Glutamatergic neuron (in vitro differentiated cells): ENCODE measurements around the gene CTDSPL. TPM values are rescaled to one million over a fixed set of nuclear protein-coding genes. Genes with fewer than 3 reads are reported as not detected.
"Not testable (repeated sequence)": the region's sequence is repeated elsewhere in the genome, so short reads cannot be mapped to it uniquely, and the experiment has no call there.

Experiments
- DNase-seq: peaks from one replicate; pipeline ENCODE4 v3.0.0; 2022
- H3K27ac Mint-ChIP-seq: one replicate; pipeline ENCODE4 v1.8.0; 2020; ENCODE audit warnings: mild to moderate bottlenecking, mixed read lengths, inconsistent platforms; ENCODE audit not compliant: unreplicated experiment
- H3K27me3 Mint-ChIP-seq: one replicate; pipeline ENCODE4 v1.8.0; 2020; ENCODE audit warnings: mild to moderate bottlenecking, moderate library complexity, mixed read lengths, inconsistent platforms; ENCODE audit not compliant: unreplicated experiment
- H3K36me3 Mint-ChIP-seq: one replicate; pipeline ENCODE4 v1.8.0; 2020; ENCODE audit warnings: mild to moderate bottlenecking, mixed read lengths, inconsistent platforms; ENCODE audit not compliant: unreplicated experiment
- H3K4me1 Mint-ChIP-seq: one replicate; pipeline ENCODE4 v1.8.0; 2020; ENCODE audit warnings: mild to moderate bottlenecking, low read depth, mixed read lengths, inconsistent platforms; ENCODE audit not compliant: unreplicated experiment
- H3K4me3 Mint-ChIP-seq: one replicate; pipeline ENCODE4 v1.8.0; 2020; ENCODE audit warnings: mild to moderate bottlenecking, mixed read lengths, inconsistent platforms; ENCODE audit not compliant: unreplicated experiment
- H3K9me3 Mint-ChIP-seq: one replicate; pipeline ENCODE4 v1.8.0; 2020; ENCODE audit warnings: mild to moderate bottlenecking, moderate library complexity, mixed read lengths, inconsistent platforms; ENCODE audit not compliant: unreplicated experiment
- long read RNA-seq: library from polyadenylated mRNA; unstranded; transcript quantifications from one replicate; pipeline ENCODE4 v2.0.0, GENCODE V29; 2020; ENCODE audit not compliant: unreplicated experiment
- total RNA-seq: library from RNA; stranded (reverse); fragmentation: NEBNext Ultra II Directional; extraction: Animal tissue kit (Norgen Biotek cat#: 25700); gene quantifications from one replicate; pipeline ENCODE4 v1.2.1, GENCODE V29; 2021; ENCODE audit not compliant: unreplicated experiment
- TF ChIP-seq, protein P1 (sequence below): fragments of 200-600 bp; sonication (generic); IDR thresholded peaks from one replicate; pipeline ENCODE4 v1.5.0; 2021; ENCODE audit not compliant: partially characterized antibody, unreplicated experiment

The CTDSPL gene, protein sequence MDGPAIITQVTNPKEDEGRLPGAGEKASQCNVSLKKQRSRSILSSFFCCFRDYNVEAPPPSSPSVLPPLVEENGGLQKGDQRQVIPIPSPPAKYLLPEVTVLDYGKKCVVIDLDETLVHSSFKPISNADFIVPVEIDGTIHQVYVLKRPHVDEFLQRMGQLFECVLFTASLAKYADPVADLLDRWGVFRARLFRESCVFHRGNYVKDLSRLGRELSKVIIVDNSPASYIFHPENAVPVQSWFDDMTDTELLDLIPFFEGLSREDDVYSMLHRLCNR
- 6.6 TPM for total RNA-seq
- long read RNA-seq, full-length matches to known transcripts, result 1 of 2 reads
- long read RNA-seq, partial matches to known transcripts, result 0 of 2 reads
- long read RNA-seq, other reads (novel, unspliced or antisense), result 1 of 2 reads

DNA sequence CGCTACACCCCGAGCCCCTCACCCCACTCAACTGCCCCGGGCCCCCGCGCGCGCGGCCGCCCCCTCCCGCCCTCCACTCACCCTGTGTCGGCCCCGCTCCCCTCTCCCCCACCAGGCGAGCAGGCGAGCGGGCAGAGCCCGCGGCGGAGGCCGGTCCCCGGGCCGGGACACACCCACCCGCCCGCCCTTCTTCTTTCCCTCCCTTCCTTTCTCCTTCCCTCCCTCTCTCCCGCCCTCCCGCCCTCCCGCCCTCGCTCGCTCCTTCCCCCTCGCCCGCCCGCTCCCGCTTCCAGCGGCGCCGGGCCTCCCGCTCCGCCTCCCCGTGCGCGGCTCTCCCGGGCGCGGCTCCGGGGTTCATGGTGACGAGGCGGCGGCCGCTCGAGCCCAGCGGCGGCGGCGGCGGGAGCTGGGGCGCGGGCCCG is at the start of gene CTDSPL:
TSS of gene CTDSPL (plus strand) at position 261 of the 422 bp plus-strand sequence. CDS start 320 bp downstream, outside the sequence.
- TF ChIP-seq, protein P1, sequence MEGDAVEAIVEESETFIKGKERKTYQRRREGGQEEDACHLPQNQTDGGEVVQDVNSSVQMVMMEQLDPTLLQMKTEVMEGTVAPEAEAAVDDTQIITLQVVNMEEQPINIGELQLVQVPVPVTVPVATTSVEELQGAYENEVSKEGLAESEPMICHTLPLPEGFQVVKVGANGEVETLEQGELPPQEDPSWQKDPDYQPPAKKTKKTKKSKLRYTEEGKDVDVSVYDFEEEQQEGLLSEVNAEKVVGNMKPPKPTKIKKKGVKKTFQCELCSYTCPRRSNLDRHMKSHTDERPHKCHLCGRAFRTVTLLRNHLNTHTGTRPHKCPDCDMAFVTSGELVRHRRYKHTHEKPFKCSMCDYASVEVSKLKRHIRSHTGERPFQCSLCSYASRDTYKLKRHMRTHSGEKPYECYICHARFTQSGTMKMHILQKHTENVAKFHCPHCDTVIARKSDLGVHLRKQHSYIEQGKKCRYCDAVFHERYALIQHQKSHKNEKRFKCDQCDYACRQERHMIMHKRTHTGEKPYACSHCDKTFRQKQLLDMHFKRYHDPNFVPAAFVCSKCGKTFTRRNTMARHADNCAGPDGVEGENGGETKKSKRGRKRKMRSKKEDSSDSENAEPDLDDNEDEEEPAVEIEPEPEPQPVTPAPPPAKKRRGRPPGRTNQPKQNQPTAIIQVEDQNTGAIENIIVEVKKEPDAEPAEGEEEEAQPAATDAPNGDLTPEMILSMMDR, result no peak
- DNase-seq, result peak; percentile 56
- H3K36me3 Mint-ChIP-seq, result no peaks in the 10 kb centered on the region
- no peaks in the 10 kb centered on the region for H3K4me1 Mint-ChIP-seq
- H3K27me3 Mint-ChIP-seq, result peaks cover 22% of the 10 kb centered on the region
- peaks cover 10% of the 10 kb centered on the region for H3K9me3 Mint-ChIP-seq
- peak within 1 kb of the TSS; percentile 33 for H3K27ac Mint-ChIP-seq
- H3K4me3 Mint-ChIP-seq, result peak within 1 kb of the TSS; percentile 87

DNA sequence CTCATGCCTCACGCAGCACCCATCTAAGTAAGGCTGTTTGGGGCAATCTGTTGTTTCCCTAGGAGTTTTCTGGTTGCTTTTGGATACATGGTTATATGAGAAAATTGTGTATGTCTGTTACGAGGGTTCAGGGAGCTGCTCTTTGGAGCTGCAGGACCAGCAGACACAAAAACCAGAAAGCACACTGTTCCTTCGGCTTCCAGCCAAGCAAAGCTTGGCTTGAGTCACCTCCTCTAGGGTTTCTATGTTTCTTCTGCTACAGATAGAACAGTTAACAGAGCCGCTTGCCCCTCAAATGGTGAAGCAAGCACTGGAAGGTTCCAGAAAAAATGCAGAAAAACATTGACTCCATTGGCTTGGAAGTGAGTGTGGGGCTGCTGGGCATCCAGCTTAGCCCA is 49.2 kb upstream of the CTDSPL start:
- H3K4me3 Mint-ChIP-seq, result no peak overlapping the region
- peaks cover 14% of the 10 kb centered on the region for H3K36me3 Mint-ChIP-seq
- no peak overlapping the region for H3K27ac Mint-ChIP-seq
- DNase-seq, result no peak
- H3K27me3 Mint-ChIP-seq, result no peaks in the 10 kb centered on the region
- TF ChIP-seq, protein P1, result no peak
- peaks cover 9% of the 10 kb centered on the region for H3K4me1 Mint-ChIP-seq
- peaks cover 3% of the 10 kb centered on the region for H3K9me3 Mint-ChIP-seq

DNA sequence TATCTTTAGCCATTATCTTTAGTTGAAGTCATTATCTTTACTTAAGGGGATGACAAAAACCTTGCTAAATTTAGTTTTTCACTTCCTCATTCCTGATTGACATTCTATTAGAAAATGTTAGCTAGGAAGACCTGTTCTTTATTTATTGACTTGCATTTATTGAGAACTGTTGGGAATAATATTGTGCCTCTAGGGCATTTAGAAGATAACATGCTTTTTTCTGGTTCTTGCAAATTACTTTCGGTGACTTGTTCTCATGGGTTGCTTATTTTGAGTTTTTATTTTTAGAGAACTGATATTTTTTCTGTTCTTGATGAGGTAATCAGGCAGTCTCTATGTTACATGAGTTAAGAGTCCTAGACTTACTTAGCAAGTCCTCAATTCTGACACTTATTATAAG is 48.3 kb upstream of the CTDSPL start:
- DNase-seq, result no peak
- Mint-ChIP-seq H3K27ac (no peak overlapping the region), H3K36me3 (peaks cover 17% of the 10 kb centered on the region), H3K4me3 (no peak overlapping the region), H3K27me3 (no peaks in the 10 kb centered on the region), H3K9me3 (peaks cover 3% of the 10 kb centered on the region), H3K4me1 (peaks cover 7% of the 10 kb centered on the region)
- TF ChIP-seq, protein P1, result no peak

DNA sequence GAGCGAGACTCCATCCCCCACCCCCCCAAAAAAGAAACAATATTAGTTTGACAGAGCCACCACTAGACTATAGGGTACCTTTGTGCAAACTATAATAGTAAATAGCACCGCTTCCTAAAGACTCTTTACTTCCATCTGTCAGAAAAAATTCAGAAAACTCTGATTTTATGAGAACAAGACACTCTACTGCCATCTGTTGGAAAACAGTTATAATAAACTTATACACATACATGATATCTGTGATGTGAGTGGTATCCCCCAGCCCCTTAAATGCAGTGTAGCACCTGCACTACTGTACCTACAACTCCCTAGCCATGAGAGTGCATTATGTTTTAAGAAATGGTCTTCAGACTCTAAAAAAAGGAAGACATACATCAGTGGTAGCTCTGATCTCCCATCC is 47.1 kb upstream of the CTDSPL start:
- H3K4me3 Mint-ChIP-seq, result no peak overlapping the region
- H3K27me3 Mint-ChIP-seq, result no peaks in the 10 kb centered on the region
- DNase-seq, result no peak
- peaks cover 7% of the 10 kb centered on the region for H3K4me1 Mint-ChIP-seq
- H3K9me3 Mint-ChIP-seq, result no peaks in the 10 kb centered on the region
- peaks cover 12% of the 10 kb centered on the region for H3K36me3 Mint-ChIP-seq
- TF ChIP-seq, protein P1, result peak; percentile 46
- no peak overlapping the region for H3K27ac Mint-ChIP-seq

DNA sequence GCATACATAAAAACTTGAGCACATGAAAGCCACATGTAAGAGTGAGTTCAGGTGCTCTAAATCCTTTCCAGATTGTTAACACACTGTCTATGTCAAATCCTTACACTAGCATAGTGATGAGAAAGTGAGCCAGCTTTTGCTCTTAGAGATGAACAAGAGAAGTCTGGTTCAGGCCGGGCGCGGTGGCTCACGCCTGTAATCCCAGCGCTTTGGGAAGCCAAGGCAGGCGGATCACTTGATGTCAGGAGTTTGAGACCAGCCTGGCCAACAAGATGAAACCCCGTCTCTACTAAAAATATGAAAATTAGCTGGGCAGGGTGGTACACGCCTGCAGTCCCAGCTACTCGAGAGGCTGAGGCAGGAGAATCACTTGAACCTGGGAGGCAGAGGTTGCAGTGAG is 46.5 kb upstream of the CTDSPL start:
- not testable (repeated sequence) for H3K27ac Mint-ChIP-seq, H3K4me1 Mint-ChIP-seq, H3K27me3 Mint-ChIP-seq, H3K36me3 Mint-ChIP-seq, H3K4me3 Mint-ChIP-seq, H3K9me3 Mint-ChIP-seq, DNase-seq
